HG03025 (cell line): ENCODE results near the gene CDC73.
A peak's percentile ranks its signal among the peaks of the same experiment; 100 is the strongest.

Source experiments
- ATAC-seq: cut with Tn5 transposase; IDR thresholded peaks from one replicate; pipeline ENCODE4 v1.9.1; 2021; ENCODE audit warnings: mild to moderate bottlenecking, moderate library complexity; ENCODE audit not compliant: unreplicated experiment, low FRiP score

CDC73 gene

GRCh38 chr1:193121616-193122593 lies at the start of gene CDC73:
Gene CDC73, plus strand, starts transcription at chr1:193122031. Its CDS starts 170 bp downstream, at chr1:193122201.
- peak; percentile 95 for ATAC-seq

DNA sequence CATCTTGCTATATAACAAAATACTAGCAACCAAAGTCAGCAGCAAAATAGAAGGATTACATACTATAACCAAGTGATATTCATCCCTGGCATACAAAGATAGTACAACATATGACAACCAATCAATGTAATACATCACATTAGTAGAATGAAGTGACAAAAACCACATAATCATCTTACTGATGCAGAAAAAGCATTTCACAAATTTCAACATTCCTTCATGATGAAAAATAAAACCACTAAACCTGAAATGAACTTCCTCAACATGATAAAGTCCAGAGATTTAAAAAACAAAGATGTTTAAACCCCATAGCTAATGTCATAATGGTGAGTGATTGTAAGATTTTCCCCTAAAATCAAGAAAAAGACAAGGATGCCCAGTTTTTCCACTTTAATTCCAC lies 43.8 kb upstream of the CDC73 start:
- no peak for ATAC-seq

DNA sequence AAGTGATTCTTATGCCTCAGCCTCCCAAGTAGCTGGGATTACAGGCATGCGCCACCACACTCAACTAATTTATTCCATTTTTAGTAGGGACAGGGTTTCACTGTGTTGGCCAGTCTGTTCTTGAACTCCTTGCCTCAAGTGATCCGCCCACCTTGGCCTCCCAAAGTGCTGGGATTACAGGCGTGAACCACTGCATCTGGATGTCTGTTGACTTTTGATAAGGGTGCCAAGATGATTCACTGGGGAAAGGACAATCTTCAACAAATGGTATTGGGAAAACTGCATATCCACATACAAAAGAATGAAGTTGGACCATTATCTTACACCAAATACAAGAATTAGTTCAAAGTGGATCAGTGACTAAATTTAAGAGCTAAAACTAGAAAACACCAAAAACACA lies 42.6 kb upstream of the CDC73 start:
- ATAC-seq: no peak

DNA sequence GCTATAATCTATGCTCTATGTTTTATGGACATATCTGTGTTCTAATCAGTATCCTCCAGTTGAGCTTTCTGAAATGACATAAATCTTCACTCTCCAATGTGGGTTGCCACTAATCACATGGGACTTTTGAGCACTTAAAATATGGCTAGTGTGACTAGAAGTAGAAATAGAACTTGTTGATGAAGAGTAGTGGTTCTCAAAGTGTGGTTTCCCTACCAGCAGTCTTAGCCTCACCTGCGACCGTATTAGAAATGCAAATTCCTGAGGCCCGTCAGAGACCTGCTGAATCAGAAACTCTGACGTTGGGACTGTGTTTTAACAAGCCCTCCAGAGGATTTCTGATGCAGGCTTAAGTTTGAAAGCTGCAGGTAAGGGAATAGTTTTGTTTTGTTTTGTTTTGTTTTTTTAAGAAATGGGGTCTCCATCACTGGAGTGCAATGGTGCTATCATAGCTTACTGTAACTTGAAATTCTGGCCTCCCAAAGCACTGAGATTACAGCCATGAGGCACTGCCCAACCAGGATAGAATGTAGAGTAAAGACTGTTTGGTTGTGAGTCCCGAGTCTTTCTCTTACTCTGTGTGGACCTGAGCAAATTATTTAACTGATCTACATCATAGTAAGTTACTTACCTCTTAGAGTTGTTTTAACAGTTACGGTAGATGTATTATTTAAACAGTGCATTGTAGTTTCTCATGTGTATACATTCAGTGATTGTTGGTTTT lies 38.3 kb upstream of the CDC73 start:
- ATAC-seq: peak; percentile 99

DNA sequence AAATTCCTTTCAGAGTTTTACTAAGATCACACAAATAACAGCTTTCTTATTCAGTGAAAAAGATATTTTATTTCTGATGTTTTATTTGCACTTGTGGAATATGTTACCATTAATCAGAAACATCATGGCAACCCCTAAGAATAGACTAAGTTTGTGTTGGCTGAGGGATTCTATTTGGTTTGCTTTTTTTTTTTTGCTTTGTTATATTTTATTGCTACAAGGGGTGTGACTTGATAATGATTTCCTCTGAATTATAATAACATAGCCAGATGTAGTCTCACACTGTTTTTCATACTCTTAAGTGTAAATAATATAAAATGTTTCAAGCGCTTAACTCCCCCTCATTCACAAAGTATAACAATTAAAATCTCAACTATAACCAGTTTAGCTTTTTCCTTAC lies 36.6 kb upstream of the CDC73 start:
- no peak for ATAC-seq

GRCh38 chr1:193086342-193086741 lies 35.5 kb upstream of the CDC73 start:
- no peak for ATAC-seq

- ATAC-seq: no peak
Measured at GRCh38 chr1:193087893-193088292, 33.9 kb upstream of the CDC73 start.

GRCh38 chr1:193090865-193091264 lies 31.0 kb upstream of the CDC73 start:
- no peak for ATAC-seq

- no peak for ATAC-seq
Measured at GRCh38 chr1:193094112-193094511, 27.7 kb upstream of the CDC73 start.

GRCh38 chr1:193102662-193103061 lies 19.2 kb upstream of the CDC73 start:
- ATAC-seq: no peak

DNA sequence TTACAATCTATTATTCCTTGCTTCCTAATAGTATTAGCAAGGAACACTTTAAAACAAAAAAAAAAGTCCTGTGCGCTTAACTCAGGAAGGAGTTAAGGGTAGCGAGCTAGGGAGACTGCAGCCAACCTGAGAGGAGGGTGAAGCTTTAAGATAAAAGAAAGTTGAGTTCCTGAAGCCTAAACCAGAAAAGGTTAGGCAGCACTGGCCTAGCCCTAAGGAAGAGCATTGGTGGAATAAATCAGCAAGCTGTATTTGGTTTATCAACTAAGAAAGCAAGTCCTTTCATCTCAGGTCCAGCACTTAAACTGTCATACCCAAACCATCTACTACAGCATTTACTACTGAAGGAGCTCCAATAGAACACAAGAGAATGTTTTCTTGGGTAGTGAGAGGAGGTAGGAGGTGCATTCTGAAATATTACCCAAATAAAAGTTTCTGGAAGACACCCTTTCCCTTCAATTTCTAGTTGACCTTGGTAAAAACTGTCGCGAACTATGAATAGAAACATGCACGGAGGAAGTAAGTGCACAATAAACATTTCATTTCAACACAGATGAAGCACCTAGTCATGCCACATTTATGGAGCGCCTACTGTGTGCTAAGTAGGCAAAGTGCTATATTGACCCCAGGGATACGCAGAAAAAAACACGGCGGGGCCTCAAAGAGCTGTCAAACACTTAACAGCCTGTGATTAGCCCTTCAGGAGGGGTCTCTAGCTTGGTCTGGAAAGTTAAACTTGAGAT lies 17.9 kb upstream of the CDC73 start:
- ATAC-seq: peak; percentile 1

DNA sequence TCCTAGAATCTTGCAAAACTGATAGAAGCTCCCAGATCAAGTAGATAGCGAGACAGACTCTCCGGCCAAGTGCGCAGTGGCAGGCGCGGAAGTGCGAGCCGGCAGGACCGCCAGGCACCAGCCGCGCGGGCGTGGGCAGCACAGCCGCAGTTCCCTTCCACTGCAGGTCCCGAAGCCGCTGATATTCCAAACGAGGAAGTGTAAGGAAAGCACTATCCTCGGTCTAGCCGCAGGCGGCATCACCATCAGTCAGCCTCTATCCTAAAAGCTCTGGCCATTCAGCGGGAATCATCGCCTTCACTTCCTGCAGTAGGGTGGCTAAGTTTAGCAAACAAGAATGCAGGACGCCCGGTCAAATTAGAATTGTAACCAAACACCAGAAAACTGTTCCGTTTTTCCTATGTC lies 17.3 kb upstream of the CDC73 start:
- peak; percentile 47 for ATAC-seq

- ATAC-seq: peak; percentile 94
Measured at GRCh38 chr1:193104907-193105820, 16.7 kb upstream of the CDC73 start, which contains the start of gene GLRX2. Gene GLRX2, minus strand, starts transcription at chr1:193105414. Its CDS starts 32 bp downstream, at chr1:193105382.

DNA sequence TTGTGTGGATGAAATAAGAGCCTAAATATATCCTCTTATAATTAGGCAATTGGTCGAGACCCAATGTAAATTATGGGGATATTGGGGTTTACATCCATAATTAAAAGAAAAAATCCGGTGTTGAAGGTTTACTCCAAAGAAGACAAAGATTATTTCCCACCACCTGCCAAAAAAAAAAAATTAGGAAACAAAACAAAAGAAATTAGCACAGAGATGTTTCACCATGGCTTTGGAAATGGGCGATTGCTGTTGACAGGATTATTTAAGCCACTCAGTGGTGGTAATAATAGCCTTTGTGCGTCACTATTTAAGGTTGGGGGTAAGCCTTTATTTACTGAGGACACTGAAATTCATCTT lies 16.0 kb upstream of the CDC73 start:
- no peak for ATAC-seq

DNA sequence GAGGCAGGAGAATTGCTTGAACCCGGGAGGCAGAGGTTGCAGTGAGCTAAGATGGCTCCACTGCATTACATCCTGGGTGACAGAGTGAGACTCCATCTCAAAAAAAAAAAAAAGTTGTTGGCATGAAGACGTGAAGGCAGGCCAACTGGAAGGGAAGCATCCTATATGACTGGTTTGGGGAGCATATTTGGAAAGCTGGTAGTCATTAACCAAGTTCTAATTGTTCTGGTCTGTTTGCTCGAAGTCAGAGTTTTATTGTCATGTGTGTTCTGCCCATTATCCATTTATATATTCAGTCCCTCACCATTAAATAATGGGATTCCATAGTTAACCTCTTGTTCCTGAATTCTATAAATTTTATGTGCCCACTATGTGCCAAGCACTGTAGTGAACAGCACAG lies 13.4 kb upstream of the CDC73 start:
- ATAC-seq: no peak

DNA sequence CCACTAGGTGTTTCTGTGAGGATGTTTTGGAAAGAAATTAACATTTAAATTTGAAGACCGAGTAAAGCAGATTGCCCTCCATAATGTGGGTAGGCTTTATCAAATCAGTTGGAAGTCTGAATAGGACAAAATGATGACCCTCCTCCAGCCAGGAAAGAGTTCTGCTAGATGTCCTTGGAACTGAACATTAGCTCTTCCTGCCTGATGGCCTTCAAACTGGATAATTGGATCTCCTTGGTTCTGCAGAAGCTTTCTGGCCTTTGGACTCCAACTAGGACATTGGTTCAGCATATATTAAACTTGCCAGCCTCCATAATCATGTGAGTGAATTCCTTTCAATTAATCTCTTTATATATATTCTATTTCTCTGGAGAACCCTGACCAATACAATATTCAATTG lies 12.2 kb upstream of the CDC73 start:
- ATAC-seq: no peak

GRCh38 chr1:193110246-193110645 lies 11.6 kb upstream of the CDC73 start:
- no peak for ATAC-seq

- no peak for ATAC-seq
Measured at GRCh38 chr1:193110864-193111263, 11.0 kb upstream of the CDC73 start.

GRCh38 chr1:193111641-193112090 lies 10.2 kb upstream of the CDC73 start:
- no peak for ATAC-seq
